Upper lobe of left lung (tissue), 6 donors: Measurements from ENCODE around the gene MTCL1. TPM values are rescaled to one million over a fixed set of nuclear protein-coding genes. Genes with fewer than 3 reads are reported as not detected.

ENCODE experiments used
- ATAC-seq, 2 donors: fragments of 200-7000 bp; cut with Tn5 transposase; one replicate each; pipeline ENCODE4 v1.9.1; 2022; ENCODE audit warnings: mild to moderate bottlenecking in 2 of 2, moderate library complexity in 2 of 2; ENCODE audit not compliant: low FRiP score in 2 of 2
- DNase-seq, 2 donors: peaks; one replicate each; pipeline ENCODE4 v3.0.0-alpha.2; 2019 to 2020
- H3K27ac ChIP-seq, 4 donors: fragments of 200-600 bp; sonication (generic); one replicate each; pipeline ENCODE4 v1.5.1; 2016 to 2019
- H3K27me3 ChIP-seq, 4 donors: fragments of 200-600 bp; sonication (generic); one replicate each; pipeline ENCODE4 v1.5.1; 2017 to 2019
- H3K36me3 ChIP-seq, 4 donors: fragments of 200-600 bp; sonication (generic); one replicate each; pipeline ENCODE4 v1.5.1; 2016 to 2019
- H3K4me1 ChIP-seq, 4 donors: fragments of 200-600 bp; sonication (generic); one replicate each; pipeline ENCODE4 v1.5.1; 2018 to 2019
- H3K4me3 ChIP-seq, 4 donors: fragments of 200-600 bp; sonication (generic); one replicate each; pipeline ENCODE4 v1.5.1; 2017 to 2019; ENCODE audit warnings: mild to moderate bottlenecking in 2 of 4, moderate library complexity in 1 of 4
- H3K9me3 ChIP-seq, 4 donors: fragments of 200-600 bp; sonication (generic); one replicate each; pipeline ENCODE4 v1.5.1; 2018 to 2019
- EP300 ChIP-seq, 4 donors: sonication (generic); formaldehyde crosslinking; IDR thresholded peaks; one replicate each; pipeline ENCODE4 v1.5.1; 2017; ENCODE audit warnings: antibody characterized with exemption in 4 of 4, control low read depth in 2 of 4
- POLR2A ChIP-seq, 4 donors: fragments of 450-650 bp; IDR thresholded peaks; one replicate each; pipeline ENCODE4 v1.5.1; 2016 to 2017; ENCODE audit warnings: antibody characterized with exemption in 4 of 4, mild to moderate bottlenecking in 2 of 4
- POLR2AphosphoS5 ChIP-seq, 2 donors: sonication (generic); formaldehyde crosslinking; IDR thresholded peaks; one replicate each; pipeline ENCODE4 v1.5.1; 2017; ENCODE audit warnings: antibody characterized with exemption in 2 of 2
- WGBS, 2 donors: methylation state at CpG; one replicate each; pipeline ENCODE4 v1.1.5; 2017 to 2018; 5-methylcytosine and 5-hydroxymethylcytosine counted together
- total RNA-seq, 6 donors: library from RNA; depleted of rRNA in 4 of 6; stranded (reverse); fragments of >200 nt in 4 of 6; gene quantifications; one replicate each; pipeline versions ENCODE4 v1.1.0 to v1.2.1, GENCODE V29; 2016 to 2021
- TF ChIP-seq, protein P1 (sequence below), 6 experiments: fragments of 450-650 bp in 4 of 6; fragments of 200-600 bp in 2 of 6; sonication (generic) in 2 of 6; IDR thresholded peaks; one replicate each; pipeline ENCODE4 v1.5.1; 2016 to 2019; ENCODE audit warnings: antibody characterized with exemption in 6 of 6
- donor health status: DM: no; HTN: no; CAD: no; lungs with moderate emphysema.
- donor health status: DM: no; HTN: yes; CAD: no; lungs with severe emphysema.

MTCL1 gene
- total RNA-seq, 6 donors from 2014 or later = 4.5 to 17.9 (median 8.1) TPM

DNA sequence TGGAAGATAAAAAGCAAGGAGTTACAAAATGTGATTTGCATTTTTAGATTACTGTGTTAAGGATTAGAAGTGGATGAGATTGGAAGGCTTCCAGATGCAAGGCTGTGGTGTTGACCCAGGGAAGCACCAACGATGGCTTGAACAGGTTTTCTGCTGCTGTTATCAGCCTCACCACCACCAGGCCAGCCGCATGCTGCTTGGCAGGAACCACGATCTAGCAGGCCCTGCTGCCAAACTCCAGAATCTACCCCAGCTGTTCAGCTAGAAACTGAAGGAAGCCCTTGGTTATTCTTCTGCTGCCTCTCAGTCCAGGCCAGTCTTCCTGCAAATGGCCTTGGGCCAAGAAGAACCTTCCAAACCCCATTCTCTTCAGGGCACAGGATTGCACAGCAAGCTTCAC lies 133.9 kb downstream of the MTCL1 start:
- Histone ChIP-seq H3K27ac (no peak overlapping the region), H3K9me3 (peaks cover 0 to 4% (median 2%) of the 10 kb centered on the region in 4 donors), H3K27me3 (no peaks in the 10 kb centered on the region), H3K4me1 (peaks cover 0 to 8% (median 0%) of the 10 kb centered on the region in 4 donors), H3K4me3 (no peak overlapping the region), H3K36me3 (no peaks in the 10 kb centered on the region)
- TF ChIP-seq POLR2A (IDR thresholded peaks at IDR 0.05) (no peak), EP300 (IDR thresholded peaks at IDR 0.05) (no peak), POLR2AphosphoS5 (IDR thresholded peaks at IDR 0.05) (no peak)
- TF ChIP-seq, protein P1, sequence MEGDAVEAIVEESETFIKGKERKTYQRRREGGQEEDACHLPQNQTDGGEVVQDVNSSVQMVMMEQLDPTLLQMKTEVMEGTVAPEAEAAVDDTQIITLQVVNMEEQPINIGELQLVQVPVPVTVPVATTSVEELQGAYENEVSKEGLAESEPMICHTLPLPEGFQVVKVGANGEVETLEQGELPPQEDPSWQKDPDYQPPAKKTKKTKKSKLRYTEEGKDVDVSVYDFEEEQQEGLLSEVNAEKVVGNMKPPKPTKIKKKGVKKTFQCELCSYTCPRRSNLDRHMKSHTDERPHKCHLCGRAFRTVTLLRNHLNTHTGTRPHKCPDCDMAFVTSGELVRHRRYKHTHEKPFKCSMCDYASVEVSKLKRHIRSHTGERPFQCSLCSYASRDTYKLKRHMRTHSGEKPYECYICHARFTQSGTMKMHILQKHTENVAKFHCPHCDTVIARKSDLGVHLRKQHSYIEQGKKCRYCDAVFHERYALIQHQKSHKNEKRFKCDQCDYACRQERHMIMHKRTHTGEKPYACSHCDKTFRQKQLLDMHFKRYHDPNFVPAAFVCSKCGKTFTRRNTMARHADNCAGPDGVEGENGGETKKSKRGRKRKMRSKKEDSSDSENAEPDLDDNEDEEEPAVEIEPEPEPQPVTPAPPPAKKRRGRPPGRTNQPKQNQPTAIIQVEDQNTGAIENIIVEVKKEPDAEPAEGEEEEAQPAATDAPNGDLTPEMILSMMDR (IDR thresholded peaks at IDR 0.05) = no peak
- peak in 1 of 2 donors; percentile 51 for DNase-seq
- ATAC-seq = no peak
- 18 to 42% methylated on average over 1 to 3 of the region's 3 CpGs for WGBS, 2 donors

GRCh38 chr18:8841781-8842485 lies 136.6 kb downstream of the MTCL1 start:
- no peak overlapping the region for H3K4me3 ChIP-seq
- no peaks in the 10 kb centered on the region for H3K27me3 ChIP-seq
- no peak for ATAC-seq
- no peak overlapping the region for H3K27ac ChIP-seq
- H3K9me3 ChIP-seq = peaks cover 0 to 2% (median 1%) of the 10 kb centered on the region in 4 donors
- 70 to 79% methylated on average over 4 of the region's 4 CpGs for WGBS, 2 donors
- DNase-seq = no peak
- TF ChIP-seq, protein P1 (IDR thresholded peaks at IDR 0.05) = no peak
- H3K4me1 ChIP-seq = no peaks in the 10 kb centered on the region
- no peaks in the 10 kb centered on the region for H3K36me3 ChIP-seq

- no peaks in the 10 kb centered on the region for H3K36me3 ChIP-seq
- no peak overlapping the region for H3K4me3 ChIP-seq
- TF ChIP-seq EP300 (IDR thresholded peaks at IDR 0.05) (no peak), POLR2A (IDR thresholded peaks at IDR 0.05) (no peak), POLR2AphosphoS5 (IDR thresholded peaks at IDR 0.05) (no peak)
- TF ChIP-seq, protein P1 (IDR thresholded peaks at IDR 0.05) = no peak
- H3K27me3 ChIP-seq = no peaks in the 10 kb centered on the region
- DNase-seq (no peak), ATAC-seq (no peak)
- H3K9me3 ChIP-seq = no peaks in the 10 kb centered on the region
- 92% methylated on average over 5 of the region's 5 CpGs for WGBS, 2 donors
- peaks cover 0 to 3% (median 1%) of the 10 kb centered on the region in 4 donors for H3K4me1 ChIP-seq
- H3K27ac ChIP-seq = no peak overlapping the region
Measured at GRCh38 chr18:8842506-8842905, 137.2 kb downstream of the MTCL1 start.

GRCh38 chr18:8843005-8843404 lies 137.6 kb downstream of the MTCL1 start:
- Histone ChIP-seq H3K9me3 (no peaks in the 10 kb centered on the region), H3K27me3 (no peaks in the 10 kb centered on the region), H3K36me3 (no peaks in the 10 kb centered on the region), H3K4me3 (no peak overlapping the region), H3K4me1 (peaks cover 0 to 6% (median 4%) of the 10 kb centered on the region in 4 donors), H3K27ac (no peak overlapping the region)
- WGBS, 2 donors = 67% methylated on average over 1 of the region's 1 CpG
- DNase-seq = no peak
- TF ChIP-seq POLR2A (IDR thresholded peaks at IDR 0.05) = no peak
- TF ChIP-seq, protein P1 (IDR thresholded peaks at IDR 0.05) = no peak
- no peak for TF ChIP-seq EP300 (IDR thresholded peaks at IDR 0.05)
- TF ChIP-seq POLR2AphosphoS5 (IDR thresholded peaks at IDR 0.05) = no peak
- ATAC-seq = no peak

DNA sequence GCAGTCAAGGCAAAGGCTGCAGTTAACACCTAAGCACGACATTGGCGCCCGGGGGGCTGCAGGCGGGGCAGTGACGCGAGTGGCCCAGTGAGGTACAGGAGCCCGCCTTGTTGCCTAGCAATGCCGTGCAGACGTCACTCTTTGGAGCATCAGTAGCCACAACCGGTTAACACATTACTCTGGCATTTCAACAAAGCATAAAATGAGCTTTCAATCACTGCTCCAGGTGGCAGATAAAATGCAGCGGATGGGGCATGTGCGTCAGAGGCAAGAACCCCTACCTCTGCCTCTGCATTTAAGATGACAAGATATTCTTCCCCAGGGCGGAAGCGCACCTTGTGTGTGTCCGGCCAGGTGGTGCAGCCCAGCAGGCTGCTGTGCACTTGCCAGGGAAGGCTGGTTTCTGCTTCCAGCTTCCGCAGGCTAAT lies 139.4 kb downstream of the MTCL1 start:
- peaks cover 0 to 6% (median 4%) of the 10 kb centered on the region in 4 donors for H3K4me1 ChIP-seq
- DNase-seq = peak in 1 of 2 donors; percentile 70
- WGBS, 2 donors = 80 to 82% methylated on average over 1 to 16 of the region's 16 CpGs
- no peaks in the 10 kb centered on the region for H3K9me3 ChIP-seq
- TF ChIP-seq POLR2A (IDR thresholded peaks at IDR 0.05) (no peak), EP300 (IDR thresholded peaks at IDR 0.05) (no peak), POLR2AphosphoS5 (IDR thresholded peaks at IDR 0.05) (no peak)
- TF ChIP-seq, protein P1 (IDR thresholded peaks at IDR 0.05) = no peak
- no peaks in the 10 kb centered on the region for H3K27me3 ChIP-seq
- ATAC-seq = no peak
- H3K36me3 ChIP-seq = no peaks in the 10 kb centered on the region
- H3K4me3 ChIP-seq = no peak overlapping the region
- H3K27ac ChIP-seq = no peak overlapping the region
